GM23338 (cell line): ENCODE measurements around the gene UBA1. TPM values are rescaled to one million over a fixed set of nuclear protein-coding genes. Genes with fewer than 3 reads are reported as not detected.

Experiments
- ATAC-seq: fragments of 200-7000 bp; cut with Tn5 transposase; 3 replicates; pipeline ENCODE4 v1.9.1; 2020
- DNase-seq: peaks from one replicate; pipeline ENCODE4 v3.0.0-alpha.2; 2015; ENCODE audit warnings: low spot score
- H2AFZ ChIP-seq: fragments of 200-600 bp; sonication (generic); 2 replicates; pipeline ENCODE4 v1.8.0; 2016; ENCODE audit warnings: antibody characterized with exemption, mild to moderate bottlenecking, moderate library complexity
- H3F3A ChIP-seq: fragments of 200-600 bp; sonication (generic); replicated peaks from 2 replicates; pipeline ENCODE4 v1.8.0; 2017; ENCODE audit warnings: antibody characterized with exemption, mixed run types, low read depth
- H3K27ac ChIP-seq: fragments of 200-600 bp; sonication (generic); 2 replicates; pipeline ENCODE4 v1.6.1; 2016; ENCODE audit warnings: low read depth
- H3K27me3 ChIP-seq: fragments of 200-600 bp; sonication (generic); 2 replicates; pipeline ENCODE4 v1.8.0; 2016; ENCODE audit warnings: mild to moderate bottlenecking, mixed run types, moderate library complexity; ENCODE audit not compliant: insufficient read depth
- H3K36me3 ChIP-seq: fragments of 200-600 bp; sonication (generic); 2 replicates; pipeline ENCODE4 v1.8.0; 2016; ENCODE audit warnings: mild to moderate bottlenecking; ENCODE audit not compliant: insufficient read depth
- H3K4me1 ChIP-seq: fragments of 200-600 bp; sonication (generic); 2 replicates; pipeline ENCODE4 v1.8.0; 2016; ENCODE audit warnings: mild to moderate bottlenecking, moderate library complexity; ENCODE audit not compliant: insufficient read depth
- H3K4me2 ChIP-seq: fragments of 200-600 bp; sonication (generic); 2 replicates; pipeline ENCODE4 v1.7.1; 2017; ENCODE audit warnings: mixed run types
- H3K4me3 ChIP-seq: fragments of 200-600 bp; sonication (generic); 2 replicates; pipeline ENCODE4 v1.6.1; 2016; ENCODE audit warnings: mixed run types
- H3K79me2 ChIP-seq: fragments of 200-600 bp; sonication (generic); replicated peaks from 2 replicates; pipeline ENCODE4 v1.8.0; 2017; ENCODE audit warnings: mild to moderate bottlenecking; ENCODE audit not compliant: insufficient read depth
- H3K9me2 ChIP-seq: fragments of 200-600 bp; sonication (generic); 2 replicates; pipeline ENCODE4 v1.8.0; 2017; ENCODE audit not compliant: insufficient read depth
- H4K20me1 ChIP-seq: fragments of 200-600 bp; sonication (generic); replicated peaks from 2 replicates; pipeline ENCODE4 v1.8.0; 2017; ENCODE audit warnings: mild to moderate bottlenecking; ENCODE audit not compliant: insufficient read depth
- H3K27ac Mint-ChIP-seq: 2 replicates; pipeline ENCODE4 v1.8.0; 2020; ENCODE audit warnings: inconsistent platforms, mild to moderate bottlenecking, moderate library complexity, mixed read lengths
- H3K27me3 Mint-ChIP-seq: 3 replicates; pipeline ENCODE4 v1.8.0; 2022; ENCODE audit warnings: low read depth, mild to moderate bottlenecking, moderate library complexity, mixed read lengths, inconsistent platforms; ENCODE audit not compliant: insufficient read depth, poor library complexity
- H3K36me3 Mint-ChIP-seq: 3 replicates; pipeline ENCODE4 v1.8.0; 2021; ENCODE audit warnings: low read depth, mild to moderate bottlenecking, inconsistent platforms, moderate library complexity, mixed read lengths
- H3K4me1 Mint-ChIP-seq: 3 replicates; pipeline ENCODE4 v1.8.0; 2020; ENCODE audit warnings: mild to moderate bottlenecking, inconsistent platforms, mixed read lengths
- H3K4me3 Mint-ChIP-seq: 3 replicates; pipeline ENCODE4 v1.8.0; 2021; ENCODE audit warnings: moderate library complexity, mild to moderate bottlenecking, inconsistent platforms, mixed read lengths
- H3K9me3 Mint-ChIP-seq: 3 replicates; pipeline ENCODE4 v1.8.0; 2020; ENCODE audit warnings: moderate library complexity, mild to moderate bottlenecking, inconsistent platforms, mixed read lengths
- CREB1 ChIP-seq: fragments of 250-450 bp; sonication (Bioruptor Pico); IDR thresholded peaks from 2 replicates; pipeline ENCODE4 v1.5.0; 2020; ENCODE audit warnings: low read depth, mild to moderate bottlenecking, moderate library complexity
- EZH2 ChIP-seq: fragments of 200-600 bp; sonication (generic); IDR thresholded peaks from one replicate; pipeline ENCODE4 v1.8.0; 2017; ENCODE audit warnings: antibody characterized with exemption, mild to moderate bottlenecking, low read depth; ENCODE audit not compliant: unreplicated experiment
- EZH2phosphoT487 ChIP-seq: fragments of 200-600 bp; sonication (generic); IDR thresholded peaks from one replicate; pipeline ENCODE4 v1.8.1; 2018; ENCODE audit warnings: antibody characterized with exemption; ENCODE audit not compliant: unreplicated experiment
- JUNB ChIP-seq: IDR thresholded peaks from one replicate; pipeline ENCODE4 v1.6.1; 2016; ENCODE audit warnings: antibody characterized with exemption; ENCODE audit not compliant: unreplicated experiment
- NANOG ChIP-seq: IDR thresholded peaks from 2 replicates; pipeline ENCODE4 v1.6.1; 2016; ENCODE audit warnings: antibody characterized with exemption, borderline replicate concordance
- STAT1 ChIP-seq: IDR thresholded peaks from one replicate; pipeline ENCODE4 v1.6.1; 2016; ENCODE audit warnings: antibody characterized with exemption; ENCODE audit not compliant: unreplicated experiment
- ZNF331 ChIP-seq: fragments of 250-450 bp; sonication (Bioruptor Pico); IDR thresholded peaks from 2 replicates; pipeline ENCODE4 v1.5.0; 2020; ENCODE audit warnings: low read depth, mild to moderate bottlenecking, moderate library complexity
- polyA plus RNA-seq: library from polyadenylated mRNA; unstranded; fragments of >200 nt; fragmentation: Nextera tagmentation; extraction: Ambion mirVana; gene quantifications from 2 replicates; pipeline ENCODE4 v1.2.1, GENCODE V29; 2016
- total RNA-seq: library from RNA; depleted of rRNA; stranded (reverse); fragments of >200 nt; shearing (Covaris generic); gene quantifications from 2 replicates; pipeline ENCODE4 v1.2.3, GENCODE V29; 2014
- TF ChIP-seq, protein P1 (sequence below), 2 experiments: fragments of 200-600 bp in 1 of 2; sonication (generic) in 1 of 2; conservative IDR thresholded peaks; 2 replicates each; pipeline versions ENCODE4 v1.5.1 to v1.6.1; 2016 to 2017; ENCODE audit warnings: antibody characterized with exemption in 2 of 2, low read depth in 2 of 2, mild to moderate bottlenecking in 2 of 2, moderate library complexity in 1 of 2
- TF ChIP-seq, protein P2 (sequence below): IDR thresholded peaks from 2 replicates; pipeline ENCODE4 v1.6.1; 2016; ENCODE audit warnings: antibody characterized with exemption
- TF ChIP-seq, protein P3 (sequence below): fragments of 250-450 bp; sonication (Bioruptor Pico); IDR thresholded peaks from 2 replicates; pipeline ENCODE4 v1.5.0; 2020; ENCODE audit warnings: mild to moderate bottlenecking, moderate library complexity

UBA1 gene
- total and polyA plus RNA-seq, 2 experiments from 2014 or later, result 104 to 377 TPM

DNA sequence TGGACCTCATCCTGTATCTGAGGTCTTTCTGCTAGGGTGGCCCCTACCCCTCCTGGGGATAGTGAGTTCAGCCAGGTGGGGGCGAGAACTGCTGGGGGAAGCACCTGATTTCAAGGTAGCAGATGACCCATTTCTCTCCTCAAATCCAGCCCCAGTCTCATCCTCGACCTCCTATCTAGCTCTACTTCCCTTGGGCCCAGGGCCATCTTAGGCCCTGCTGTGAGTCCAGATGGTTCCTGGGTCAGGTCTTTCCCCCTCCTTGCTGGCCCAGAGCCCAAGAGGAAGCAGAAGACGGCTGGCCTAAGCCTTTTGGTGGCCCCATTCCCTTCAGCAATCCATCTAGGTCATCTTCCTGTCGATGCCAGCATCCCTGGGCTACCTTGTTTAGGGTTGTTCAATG lies 28.1 kb downstream of the UBA1 start (continued):
- TF ChIP-seq, protein P1, sequence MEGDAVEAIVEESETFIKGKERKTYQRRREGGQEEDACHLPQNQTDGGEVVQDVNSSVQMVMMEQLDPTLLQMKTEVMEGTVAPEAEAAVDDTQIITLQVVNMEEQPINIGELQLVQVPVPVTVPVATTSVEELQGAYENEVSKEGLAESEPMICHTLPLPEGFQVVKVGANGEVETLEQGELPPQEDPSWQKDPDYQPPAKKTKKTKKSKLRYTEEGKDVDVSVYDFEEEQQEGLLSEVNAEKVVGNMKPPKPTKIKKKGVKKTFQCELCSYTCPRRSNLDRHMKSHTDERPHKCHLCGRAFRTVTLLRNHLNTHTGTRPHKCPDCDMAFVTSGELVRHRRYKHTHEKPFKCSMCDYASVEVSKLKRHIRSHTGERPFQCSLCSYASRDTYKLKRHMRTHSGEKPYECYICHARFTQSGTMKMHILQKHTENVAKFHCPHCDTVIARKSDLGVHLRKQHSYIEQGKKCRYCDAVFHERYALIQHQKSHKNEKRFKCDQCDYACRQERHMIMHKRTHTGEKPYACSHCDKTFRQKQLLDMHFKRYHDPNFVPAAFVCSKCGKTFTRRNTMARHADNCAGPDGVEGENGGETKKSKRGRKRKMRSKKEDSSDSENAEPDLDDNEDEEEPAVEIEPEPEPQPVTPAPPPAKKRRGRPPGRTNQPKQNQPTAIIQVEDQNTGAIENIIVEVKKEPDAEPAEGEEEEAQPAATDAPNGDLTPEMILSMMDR (conservative IDR thresholded peaks at IDR 0.05; ENCODE audit: low read depth in 2 of 2), result no peak
- TF ChIP-seq EZH2 (no peak), ZNF331 (CRISPR knock-in tag) (no peak), EZH2phosphoT487 (no peak), STAT1 (no peak), CREB1 (CRISPR knock-in tag) (no peak)
- TF ChIP-seq, protein P2, sequence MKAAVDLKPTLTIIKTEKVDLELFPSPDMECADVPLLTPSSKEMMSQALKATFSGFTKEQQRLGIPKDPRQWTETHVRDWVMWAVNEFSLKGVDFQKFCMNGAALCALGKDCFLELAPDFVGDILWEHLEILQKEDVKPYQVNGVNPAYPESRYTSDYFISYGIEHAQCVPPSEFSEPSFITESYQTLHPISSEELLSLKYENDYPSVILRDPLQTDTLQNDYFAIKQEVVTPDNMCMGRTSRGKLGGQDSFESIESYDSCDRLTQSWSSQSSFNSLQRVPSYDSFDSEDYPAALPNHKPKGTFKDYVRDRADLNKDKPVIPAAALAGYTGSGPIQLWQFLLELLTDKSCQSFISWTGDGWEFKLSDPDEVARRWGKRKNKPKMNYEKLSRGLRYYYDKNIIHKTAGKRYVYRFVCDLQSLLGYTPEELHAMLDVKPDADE, result no peak

DNA sequence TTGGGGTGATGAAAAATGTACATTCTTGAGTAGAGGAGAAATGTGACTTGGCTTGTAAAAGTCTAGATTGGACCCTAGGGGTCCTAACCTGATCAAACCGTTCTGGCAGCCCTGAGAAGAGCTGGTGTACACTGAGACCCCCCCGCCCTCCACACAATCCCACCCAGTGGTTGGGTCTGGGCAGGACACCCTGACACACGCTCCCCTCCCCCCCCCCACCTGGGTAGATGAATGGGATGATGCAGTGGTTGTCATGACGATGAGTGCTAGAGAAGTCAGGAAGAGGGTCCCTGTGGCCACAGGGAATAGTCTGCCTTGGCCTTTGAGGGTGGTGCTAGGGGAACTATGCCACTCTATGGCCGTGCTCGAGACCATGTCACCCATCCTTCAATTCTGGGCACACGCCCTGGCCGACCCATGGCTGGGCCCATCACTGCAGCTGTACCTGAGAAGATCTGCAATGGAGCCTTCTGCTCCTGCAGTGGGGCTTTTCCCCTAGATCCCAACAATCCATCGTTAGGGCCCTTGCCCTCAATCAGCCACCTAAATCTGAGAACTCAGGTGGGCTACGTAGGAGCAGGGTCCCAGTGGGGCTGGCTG lies 29.2 kb downstream of the UBA1 start:
- Histone ChIP-seq H3K79me2 (peaks cover 37% of the 10 kb centered on the region), H3F3A (no peaks in the 10 kb centered on the region), H2AFZ (no peak overlapping the region), H3K4me2 (no peak overlapping the region), H3K4me3 (no peak overlapping the region), H3K4me1 (no peaks in the 10 kb centered on the region), H3K27me3 (no peaks in the 10 kb centered on the region), H3K36me3 (peaks cover 6% of the 10 kb centered on the region), H4K20me1 (no peaks in the 10 kb centered on the region), H3K27ac (no peak overlapping the region), H3K9me2 (no peaks in the 10 kb centered on the region)
- Mint-ChIP-seq H3K9me3 (no peaks in the 10 kb centered on the region), H3K27me3 (peaks cover 12% of the 10 kb centered on the region), H3K36me3 (peaks cover 53% of the 10 kb centered on the region), H3K4me3 (no peak overlapping the region), H3K27ac (no peak overlapping the region), H3K4me1 (peaks cover 17% of the 10 kb centered on the region)
- DNase-seq, result peak; percentile 39
- TF ChIP-seq, protein P3, sequence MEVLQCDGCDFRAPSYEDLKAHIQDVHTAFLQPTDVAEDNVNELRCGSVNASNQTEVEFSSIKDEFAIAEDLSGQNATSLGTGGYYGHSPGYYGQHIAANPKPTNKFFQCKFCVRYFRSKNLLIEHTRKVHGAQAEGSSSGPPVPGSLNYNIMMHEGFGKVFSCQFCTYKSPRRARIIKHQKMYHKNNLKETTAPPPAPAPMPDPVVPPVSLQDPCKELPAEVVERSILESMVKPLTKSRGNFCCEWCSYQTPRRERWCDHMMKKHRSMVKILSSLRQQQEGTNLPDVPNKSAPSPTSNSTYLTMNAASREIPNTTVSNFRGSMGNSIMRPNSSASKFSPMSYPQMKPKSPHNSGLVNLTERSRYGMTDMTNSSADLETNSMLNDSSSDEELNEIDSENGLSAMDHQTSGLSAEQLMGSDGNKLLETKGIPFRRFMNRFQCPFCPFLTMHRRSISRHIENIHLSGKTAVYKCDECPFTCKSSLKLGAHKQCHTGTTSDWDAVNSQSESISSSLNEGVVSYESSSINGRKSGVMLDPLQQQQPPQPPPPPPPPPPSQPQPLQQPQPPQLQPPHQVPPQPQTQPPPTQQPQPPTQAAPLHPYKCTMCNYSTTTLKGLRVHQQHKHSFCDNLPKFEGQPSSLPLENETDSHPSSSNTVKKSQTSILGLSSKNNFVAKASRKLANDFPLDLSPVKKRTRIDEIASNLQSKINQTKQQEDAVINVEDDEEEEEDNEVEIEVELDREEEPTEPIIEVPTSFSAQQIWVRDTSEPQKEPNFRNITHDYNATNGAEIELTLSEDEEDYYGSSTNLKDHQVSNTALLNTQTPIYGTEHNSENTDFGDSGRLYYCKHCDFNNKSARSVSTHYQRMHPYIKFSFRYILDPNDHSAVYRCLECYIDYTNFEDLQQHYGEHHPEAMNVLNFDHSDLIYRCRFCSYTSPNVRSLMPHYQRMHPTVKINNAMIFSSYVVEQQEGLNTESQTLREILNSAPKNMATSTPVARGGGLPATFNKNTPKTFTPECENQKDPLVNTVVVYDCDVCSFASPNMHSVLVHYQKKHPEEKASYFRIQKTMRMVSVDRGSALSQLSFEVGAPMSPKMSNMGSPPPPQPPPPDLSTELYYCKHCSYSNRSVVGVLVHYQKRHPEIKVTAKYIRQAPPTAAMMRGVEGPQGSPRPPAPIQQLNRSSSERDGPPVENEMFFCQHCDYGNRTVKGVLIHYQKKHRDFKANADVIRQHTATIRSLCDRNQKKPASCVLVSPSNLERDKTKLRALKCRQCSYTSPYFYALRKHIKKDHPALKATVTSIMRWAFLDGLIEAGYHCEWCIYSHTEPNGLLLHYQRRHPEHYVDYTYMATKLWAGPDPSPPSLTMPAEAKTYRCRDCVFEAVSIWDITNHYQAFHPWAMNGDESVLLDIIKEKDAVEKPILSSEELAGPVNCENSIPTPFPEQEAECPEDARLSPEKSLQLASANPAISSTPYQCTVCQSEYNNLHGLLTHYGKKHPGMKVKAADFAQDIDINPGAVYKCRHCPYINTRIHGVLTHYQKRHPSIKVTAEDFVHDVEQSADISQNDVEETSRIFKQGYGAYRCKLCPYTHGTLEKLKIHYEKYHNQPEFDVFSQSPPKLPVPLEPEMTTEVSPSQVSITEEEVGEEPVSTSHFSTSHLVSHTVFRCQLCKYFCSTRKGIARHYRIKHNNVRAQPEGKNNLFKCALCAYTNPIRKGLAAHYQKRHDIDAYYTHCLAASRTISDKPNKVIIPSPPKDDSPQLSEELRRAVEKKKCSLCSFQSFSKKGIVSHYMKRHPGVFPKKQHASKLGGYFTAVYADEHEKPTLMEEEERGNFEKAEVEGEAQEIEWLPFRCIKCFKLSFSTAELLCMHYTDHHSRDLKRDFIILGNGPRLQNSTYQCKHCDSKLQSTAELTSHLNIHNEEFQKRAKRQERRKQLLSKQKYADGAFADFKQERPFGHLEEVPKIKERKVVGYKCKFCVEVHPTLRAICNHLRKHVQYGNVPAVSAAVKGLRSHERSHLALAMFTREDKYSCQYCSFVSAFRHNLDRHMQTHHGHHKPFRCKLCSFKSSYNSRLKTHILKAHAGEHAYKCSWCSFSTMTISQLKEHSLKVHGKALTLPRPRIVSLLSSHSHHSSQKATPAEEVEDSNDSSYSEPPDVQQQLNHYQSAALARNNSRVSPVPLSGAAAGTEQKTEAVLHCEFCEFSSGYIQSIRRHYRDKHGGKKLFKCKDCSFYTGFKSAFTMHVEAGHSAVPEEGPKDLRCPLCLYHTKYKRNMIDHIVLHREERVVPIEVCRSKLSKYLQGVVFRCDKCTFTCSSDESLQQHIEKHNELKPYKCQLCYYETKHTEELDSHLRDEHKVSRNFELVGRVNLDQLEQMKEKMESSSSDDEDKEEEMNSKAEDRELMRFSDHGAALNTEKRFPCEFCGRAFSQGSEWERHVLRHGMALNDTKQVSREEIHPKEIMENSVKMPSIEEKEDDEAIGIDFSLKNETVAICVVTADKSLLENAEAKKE (CRISPR knock-in tag), result no peak
- TF ChIP-seq JUNB (no peak), CREB1 (CRISPR knock-in tag) (no peak), STAT1 (no peak), ZNF331 (CRISPR knock-in tag) (no peak), NANOG (no peak)
- TF ChIP-seq, protein P2, result no peak
- ATAC-seq, result no peak
